ENCODE results near the gene SPEM1.
"Not testable (repeated sequence)": the region's sequence is repeated elsewhere in the genome, so short reads cannot be mapped to it uniquely, and the experiment has no call there.

Gene SPEM1

DNA sequence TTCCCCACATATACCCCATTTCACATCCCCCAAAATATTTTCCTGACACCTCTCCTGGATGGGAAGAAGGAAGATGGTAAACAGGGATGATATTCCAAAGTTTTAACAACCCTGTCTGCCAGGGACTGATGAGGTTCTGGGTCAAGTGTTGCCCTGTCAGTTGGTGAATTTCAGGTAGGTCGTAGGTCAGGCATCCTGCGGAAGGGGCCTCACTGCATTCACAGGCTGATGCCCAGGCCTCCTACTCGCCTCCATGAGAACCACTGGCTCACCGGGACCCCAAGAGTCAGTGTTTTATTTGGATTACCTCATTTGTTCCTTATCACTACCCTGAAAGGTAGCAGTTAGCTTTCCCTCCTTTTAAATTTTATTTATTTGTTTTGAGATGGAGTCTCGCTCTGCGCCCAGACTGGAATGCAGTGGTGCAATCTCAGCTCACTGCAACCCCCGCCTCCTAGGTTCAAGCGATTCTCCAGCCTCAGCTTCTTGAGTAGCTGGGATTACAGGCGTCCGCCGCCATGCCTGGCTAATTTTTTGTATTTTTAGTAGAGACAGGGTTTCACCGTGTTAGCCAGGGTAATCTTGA, 48.8 kb downstream of the SPEM1 start:
- H3K4me3 ChIP-seq (replicated peaks; ENCODE audit: low read depth, low read length): no peak overlapping the region
- TF ChIP-seq, protein P1, sequence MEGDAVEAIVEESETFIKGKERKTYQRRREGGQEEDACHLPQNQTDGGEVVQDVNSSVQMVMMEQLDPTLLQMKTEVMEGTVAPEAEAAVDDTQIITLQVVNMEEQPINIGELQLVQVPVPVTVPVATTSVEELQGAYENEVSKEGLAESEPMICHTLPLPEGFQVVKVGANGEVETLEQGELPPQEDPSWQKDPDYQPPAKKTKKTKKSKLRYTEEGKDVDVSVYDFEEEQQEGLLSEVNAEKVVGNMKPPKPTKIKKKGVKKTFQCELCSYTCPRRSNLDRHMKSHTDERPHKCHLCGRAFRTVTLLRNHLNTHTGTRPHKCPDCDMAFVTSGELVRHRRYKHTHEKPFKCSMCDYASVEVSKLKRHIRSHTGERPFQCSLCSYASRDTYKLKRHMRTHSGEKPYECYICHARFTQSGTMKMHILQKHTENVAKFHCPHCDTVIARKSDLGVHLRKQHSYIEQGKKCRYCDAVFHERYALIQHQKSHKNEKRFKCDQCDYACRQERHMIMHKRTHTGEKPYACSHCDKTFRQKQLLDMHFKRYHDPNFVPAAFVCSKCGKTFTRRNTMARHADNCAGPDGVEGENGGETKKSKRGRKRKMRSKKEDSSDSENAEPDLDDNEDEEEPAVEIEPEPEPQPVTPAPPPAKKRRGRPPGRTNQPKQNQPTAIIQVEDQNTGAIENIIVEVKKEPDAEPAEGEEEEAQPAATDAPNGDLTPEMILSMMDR (IDR thresholded peaks at IDR 0.05; ENCODE audit: low read length, missing control alignments): no peak
- DNase-seq (ENCODE audit: low read depth): no peak

DNA sequence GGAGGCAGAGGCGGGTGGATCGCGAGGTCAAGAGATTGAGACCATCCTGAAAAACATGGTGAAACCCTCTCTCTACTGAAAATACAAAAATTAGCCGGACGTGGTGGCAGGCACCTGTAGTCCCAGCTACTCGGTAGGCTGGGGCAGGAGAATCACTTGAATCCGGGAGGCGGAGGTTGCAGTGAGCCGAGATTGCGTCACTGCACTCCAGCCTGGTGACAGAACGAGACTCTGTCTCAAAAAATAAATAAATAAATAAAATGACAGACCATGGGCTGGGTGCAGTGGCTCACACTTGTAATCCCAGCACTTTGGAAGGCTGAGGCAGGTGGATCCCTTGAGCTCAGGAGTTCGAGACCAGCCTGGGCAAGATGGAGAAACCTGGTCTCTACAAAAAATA, 49.7 kb downstream of the SPEM1 start:
- H3K4me3 ChIP-seq (replicated peaks; ENCODE audit: low read depth, low read length); DNase-seq (ENCODE audit: low read depth): not testable (repeated sequence)

DNA sequence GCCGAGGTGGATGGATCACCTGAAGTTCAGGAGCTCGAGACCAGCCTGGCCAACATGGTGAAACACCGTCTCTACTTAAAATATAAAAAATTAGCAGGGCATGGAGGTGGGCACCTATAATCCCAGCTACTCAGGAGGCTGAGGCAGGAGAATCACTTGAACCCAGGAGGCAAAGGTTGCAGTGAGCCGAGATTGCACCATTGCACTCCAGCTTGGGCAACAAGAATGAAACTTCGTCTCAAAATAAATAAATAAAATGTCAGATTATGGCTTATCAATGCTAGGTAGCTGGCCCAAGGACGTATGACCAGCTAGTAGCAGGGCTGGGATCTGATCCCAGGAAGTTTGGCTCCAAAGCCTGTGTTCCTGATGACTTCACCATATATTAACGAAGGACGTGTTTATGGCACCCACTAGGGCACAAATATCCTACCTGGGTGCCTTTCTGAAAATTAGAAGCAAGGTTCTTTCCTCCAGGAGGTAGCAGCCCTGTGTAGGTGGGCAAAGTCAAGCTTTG, 50.4 kb downstream of the SPEM1 start:
- not testable (repeated sequence) for H3K4me3 ChIP-seq (replicated peaks; ENCODE audit: low read depth, low read length); DNase-seq (ENCODE audit: low read depth)
